ENCODE results near the gene SOBP.
"Not testable (repeated sequence)": the region's sequence is repeated elsewhere in the genome, so short reads cannot be mapped to it uniquely, and the experiment has no call there.

The SOBP gene

GRCh38 chr6:107489636-107490565, at the start of gene SOBP:
TSS of gene SOBP (plus strand) at chr6:107490117. CDS start at chr6:107490617, 500 bp downstream.
- DNase-seq, result peak; percentile 73 to 87

GRCh38 chr6:107440936-107441335, 49.0 kb upstream of the SOBP start:
- no peak for DNase-seq

GRCh38 chr6:107441682-107442081, 48.2 kb upstream of the SOBP start:
- DNase-seq, result no peak

GRCh38 chr6:107442938-107443607, 46.8 kb upstream of the SOBP start:
- no peak for DNase-seq

GRCh38 chr6:107443608-107444267, 46.2 kb upstream of the SOBP start:
- DNase-seq, result no peak

- no peak for DNase-seq
Measured at GRCh38 chr6:107444277-107444676, 45.6 kb upstream of the SOBP start.

GRCh38 chr6:107447663-107448216, 42.2 kb upstream of the SOBP start:
- DNase-seq, result no peak

- DNase-seq, result no peak
Measured at GRCh38 chr6:107448776-107449175, 41.1 kb upstream of the SOBP start.

- no peak for DNase-seq
Measured at GRCh38 chr6:107458672-107459282, 31.1 kb upstream of the SOBP start.

- peak; percentile 92 to 97 for DNase-seq
Measured at GRCh38 chr6:107459283-107460082, 30.4 kb upstream of the SOBP start, which contains the start of gene PDSS2. TSS of gene PDSS2 (minus strand) at chr6:107459564. CDS start at chr6:107459285, 279 bp downstream.

- no peak for DNase-seq
Measured at GRCh38 chr6:107460083-107460631, 29.8 kb upstream of the SOBP start.

- DNase-seq, result no peak
Measured at GRCh38 chr6:107466062-107466461, 23.9 kb upstream of the SOBP start.

- no peak for DNase-seq
Measured at GRCh38 chr6:107470364-107470763, 19.6 kb upstream of the SOBP start.

GRCh38 chr6:107473660-107474059, 16.3 kb upstream of the SOBP start:
- DNase-seq, result no peak

- not testable (repeated sequence) for DNase-seq
Measured at GRCh38 chr6:107475360-107475759, 14.6 kb upstream of the SOBP start.

- not testable (repeated sequence) for DNase-seq
Measured at GRCh38 chr6:107475826-107476225, 14.1 kb upstream of the SOBP start.

- no peak for DNase-seq
Measured at GRCh38 chr6:107479089-107479690, 10.7 kb upstream of the SOBP start.

- no peak for DNase-seq
Measured at GRCh38 chr6:107485157-107485556, 4.8 kb upstream of the SOBP start.

- DNase-seq, result no peak
Measured at GRCh38 chr6:107488174-107488874, 1.6 kb upstream of the SOBP start.
